NCI-H1436 treated with DMSO at 0.1 percent for 48 hours (cell line): ENCODE data around the gene PTGIR.

Source experiments
- DNase-seq: peaks from one replicate; lab custom pipeline; 2025; lab: John Stamatoyannopoulos, UW

PTGIR gene

DNA sequence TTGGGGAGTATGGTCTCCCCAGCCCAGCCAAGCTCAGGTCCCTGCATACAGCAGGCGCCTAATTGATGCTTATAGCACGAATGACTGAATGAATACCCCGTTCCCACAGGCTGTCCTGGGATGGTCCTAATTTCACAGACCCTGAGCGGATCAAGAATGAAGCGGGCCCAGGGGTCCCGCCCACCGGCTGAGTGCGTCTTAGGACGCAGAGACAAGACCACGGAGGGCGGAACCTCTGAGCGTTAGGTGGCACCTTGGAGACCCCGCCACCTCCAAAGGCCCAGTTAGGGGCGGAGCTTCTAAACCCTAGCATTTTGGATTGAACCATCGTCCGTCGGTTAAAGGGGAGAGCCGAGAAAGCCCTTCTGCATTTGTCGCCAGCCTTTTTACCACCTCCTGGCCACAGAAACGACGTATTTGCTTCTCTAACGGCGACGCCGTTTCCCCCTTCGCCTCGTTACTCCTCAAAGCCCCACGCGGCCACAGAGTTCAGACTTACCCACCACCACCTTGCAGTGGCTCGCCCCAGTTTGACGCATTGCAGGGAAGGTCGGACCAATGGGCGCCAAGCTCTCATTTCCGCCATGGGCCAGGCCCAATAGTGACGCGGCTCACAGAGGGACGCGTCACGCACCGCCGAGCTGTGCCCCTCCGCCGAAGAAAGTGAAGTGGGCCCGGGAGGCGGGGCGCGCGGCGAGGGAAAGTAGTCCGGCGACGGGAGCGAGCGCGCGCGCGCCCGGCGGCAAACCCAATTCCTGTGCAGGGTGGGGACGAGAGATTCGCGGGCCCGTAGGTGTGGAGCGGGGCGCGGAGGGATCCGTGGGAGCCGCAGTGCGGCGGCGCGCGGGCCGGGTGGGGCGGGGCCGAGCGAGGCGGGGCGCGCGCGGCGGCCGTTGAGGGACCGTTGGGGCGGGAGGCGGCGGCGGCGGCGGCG is 24.2 kb downstream of the PTGIR start:
- peak; percentile 61 for DNase-seq

DNA sequence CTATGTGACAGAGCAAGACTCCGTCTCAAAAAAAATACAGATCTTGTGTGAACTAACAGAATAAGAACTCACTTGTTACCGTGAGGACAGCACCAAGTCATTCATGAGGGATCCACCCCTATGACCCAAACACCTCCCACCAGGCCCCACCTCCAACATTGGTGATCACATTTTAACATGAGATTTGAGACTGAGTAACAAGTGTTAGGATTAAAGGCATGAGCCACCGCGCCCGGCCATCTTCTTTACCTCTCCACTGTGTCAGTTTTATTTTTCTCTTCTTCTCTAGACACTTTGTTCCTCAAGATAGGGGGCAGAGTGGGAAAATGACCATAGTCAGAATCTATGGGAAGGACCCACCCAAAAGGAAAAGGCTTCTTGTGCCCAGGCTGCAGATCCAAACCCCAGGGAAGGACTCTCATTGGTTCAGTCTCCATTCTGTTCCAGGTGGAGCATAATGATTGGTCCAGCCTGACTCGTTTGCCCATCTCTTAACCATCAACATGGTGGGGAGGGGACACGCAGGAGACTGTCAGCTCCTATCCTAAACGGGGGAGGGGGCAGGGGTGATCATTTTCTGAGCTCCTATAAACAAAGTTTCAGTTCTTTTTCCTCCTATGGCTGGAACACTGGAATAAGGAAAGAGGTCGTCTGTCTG is 25.0 kb downstream of the PTGIR start:
- DNase-seq = no peak

DNA sequence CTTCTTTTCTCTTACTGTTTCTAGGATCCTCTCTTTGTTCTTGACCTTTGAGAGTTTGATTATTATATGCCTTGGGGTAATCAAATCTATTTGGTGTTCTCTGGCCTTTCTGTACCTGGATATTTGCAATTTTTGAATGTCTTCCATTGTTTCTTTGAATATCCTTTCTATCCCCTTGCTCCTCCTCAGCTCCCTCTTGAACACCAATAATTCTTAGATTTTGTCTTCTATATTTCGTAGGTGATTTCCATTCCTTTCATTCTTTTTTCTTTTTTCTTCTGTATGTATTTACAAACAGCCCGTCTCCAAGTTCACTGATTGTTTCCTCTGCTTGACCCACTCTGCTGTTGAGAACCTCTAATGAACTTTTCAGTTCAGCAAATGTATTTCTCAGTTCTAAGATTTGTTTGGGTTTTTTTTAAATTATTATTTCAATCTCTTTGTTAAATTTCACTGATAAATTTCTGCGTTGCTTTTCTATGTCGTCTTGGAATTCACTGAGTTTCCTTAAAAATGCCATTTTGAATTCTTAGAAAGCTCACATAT is 26.4 kb downstream of the PTGIR start:
- no peak for DNase-seq

DNA sequence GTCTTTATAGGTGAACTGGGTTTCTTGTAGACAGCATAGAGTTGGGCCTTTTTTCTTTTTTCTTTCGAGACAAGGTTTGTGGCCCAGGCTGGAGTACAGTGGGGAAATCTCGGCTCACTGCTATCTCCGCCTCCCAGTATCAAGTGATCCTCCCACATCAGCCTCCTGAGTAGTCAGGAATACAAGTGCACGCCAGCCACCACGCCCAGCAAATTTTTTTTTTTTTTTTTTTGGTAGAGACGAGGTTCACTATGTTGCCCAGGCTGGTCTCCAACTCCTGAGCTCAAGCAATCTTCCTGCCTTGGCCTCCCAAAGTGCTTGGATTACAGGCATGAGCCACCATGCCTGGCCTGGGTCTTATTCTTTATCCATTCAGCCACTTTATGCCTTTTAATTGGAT is 28.9 kb downstream of the PTGIR start:
- DNase-seq = no peak

DNA sequence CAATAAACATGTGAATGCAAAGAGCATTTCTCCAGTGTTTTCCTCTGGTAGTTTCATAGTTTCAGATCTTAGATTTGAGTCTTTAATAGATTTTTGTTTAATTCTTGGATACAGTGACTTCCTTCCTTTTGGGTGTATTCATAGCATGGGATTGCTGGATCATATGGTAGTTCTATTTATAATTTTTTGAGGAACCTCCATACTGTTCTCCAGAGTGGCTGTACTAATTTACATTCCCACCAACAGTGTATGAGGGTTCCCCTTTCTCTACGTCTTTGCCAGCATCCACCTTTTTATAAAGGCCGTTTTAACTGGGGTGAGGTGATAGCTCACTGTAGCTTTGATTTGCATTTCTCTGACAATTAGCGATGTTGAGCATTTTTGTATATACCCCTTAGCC is 33.0 kb downstream of the PTGIR start:
- no peak for DNase-seq

DNA sequence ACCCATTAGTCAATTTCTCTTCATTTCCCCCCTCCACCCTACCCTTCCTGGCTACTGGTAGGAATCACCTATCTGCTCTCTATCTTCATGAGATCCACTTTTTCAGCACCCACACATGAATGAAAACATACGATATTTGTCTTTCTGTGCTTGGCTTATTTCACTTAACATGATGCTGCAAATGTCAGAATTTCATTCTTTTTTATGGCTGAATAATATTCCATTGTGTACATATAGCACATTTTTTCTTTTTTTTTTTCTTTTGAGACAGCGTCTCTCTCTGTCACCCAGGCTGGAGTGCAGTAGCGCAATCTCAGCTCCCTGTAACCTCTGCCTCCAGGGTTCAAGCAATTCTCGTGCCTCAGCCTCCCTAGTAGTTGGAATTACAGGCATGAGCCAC is 33.6 kb downstream of the PTGIR start:
- DNase-seq = no peak

DNA sequence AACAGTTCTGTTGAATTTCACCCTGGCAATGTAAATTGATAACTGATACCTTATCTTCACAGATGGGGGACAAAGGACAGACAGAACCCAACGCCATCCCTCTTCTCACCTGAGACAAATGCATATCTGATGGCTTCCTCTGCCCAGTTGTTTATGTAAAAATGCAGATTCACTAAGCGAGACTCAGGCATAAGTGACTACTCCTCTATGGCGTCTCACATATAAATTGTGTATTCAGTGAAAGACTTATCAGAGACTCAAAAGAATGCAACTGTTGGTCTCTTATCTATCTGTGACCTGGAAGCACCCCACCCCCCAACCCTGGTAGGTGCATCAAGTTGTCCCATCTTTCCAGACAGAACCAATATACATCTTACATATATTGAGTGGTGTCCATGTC is 37.0 kb downstream of the PTGIR start:
- no peak for DNase-seq

DNA sequence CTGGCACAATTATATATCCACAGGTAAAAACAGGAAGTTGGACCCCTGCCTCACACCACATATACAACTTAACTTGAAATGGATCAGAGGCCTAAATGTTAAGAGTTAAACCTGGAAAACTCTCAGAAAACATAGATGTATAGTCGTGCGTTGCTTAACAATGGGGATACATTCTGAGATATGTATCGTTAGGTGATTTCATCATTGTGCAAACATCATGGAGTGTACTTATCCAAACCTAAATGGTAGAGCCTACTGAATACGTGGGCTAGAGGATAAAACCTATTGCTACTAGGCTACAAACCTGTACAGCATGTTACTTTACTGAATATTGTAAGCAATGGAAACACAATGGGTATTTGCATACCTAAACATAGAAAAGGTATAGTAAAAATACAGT is 38.6 kb downstream of the PTGIR start:
- DNase-seq = no peak

DNA sequence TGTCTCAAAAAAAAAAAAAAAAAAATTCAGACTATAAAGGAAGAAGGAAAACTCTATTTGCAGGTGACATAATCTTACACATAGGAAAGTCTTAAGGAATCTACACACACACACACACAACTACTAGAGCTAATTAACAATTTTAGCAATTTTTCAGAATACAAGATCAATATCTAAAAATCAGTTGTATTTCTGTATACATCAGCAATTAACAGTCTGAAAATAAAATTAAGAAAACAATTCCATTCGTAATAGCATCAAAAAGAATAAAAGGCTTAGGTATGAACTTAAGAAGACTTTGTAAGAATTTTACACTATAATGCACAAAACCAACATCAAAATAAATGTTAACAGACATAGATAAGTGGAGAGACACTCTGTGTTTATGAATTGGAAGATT is 39.4 kb downstream of the PTGIR start:
- no peak for DNase-seq

DNA sequence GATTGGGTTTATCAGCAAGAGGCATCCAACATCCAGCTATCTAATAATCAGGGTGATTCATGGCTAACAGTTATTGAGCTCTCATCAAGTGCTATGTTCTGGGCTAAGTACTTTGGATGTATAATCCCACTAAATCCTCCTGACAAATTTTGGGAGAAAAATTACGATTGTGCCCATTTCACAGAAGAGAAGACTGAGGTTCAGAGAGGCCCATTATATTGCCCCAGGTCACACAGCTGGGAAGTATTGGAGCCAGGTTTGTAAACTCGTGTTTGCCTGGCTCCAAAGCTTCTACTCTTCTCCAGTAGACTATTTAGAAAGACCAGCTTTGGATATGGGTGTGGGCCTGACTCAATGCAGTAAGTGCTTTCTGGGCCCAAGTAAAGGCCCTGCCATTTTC is 44.6 kb downstream of the PTGIR start:
- no peak for DNase-seq

DNA sequence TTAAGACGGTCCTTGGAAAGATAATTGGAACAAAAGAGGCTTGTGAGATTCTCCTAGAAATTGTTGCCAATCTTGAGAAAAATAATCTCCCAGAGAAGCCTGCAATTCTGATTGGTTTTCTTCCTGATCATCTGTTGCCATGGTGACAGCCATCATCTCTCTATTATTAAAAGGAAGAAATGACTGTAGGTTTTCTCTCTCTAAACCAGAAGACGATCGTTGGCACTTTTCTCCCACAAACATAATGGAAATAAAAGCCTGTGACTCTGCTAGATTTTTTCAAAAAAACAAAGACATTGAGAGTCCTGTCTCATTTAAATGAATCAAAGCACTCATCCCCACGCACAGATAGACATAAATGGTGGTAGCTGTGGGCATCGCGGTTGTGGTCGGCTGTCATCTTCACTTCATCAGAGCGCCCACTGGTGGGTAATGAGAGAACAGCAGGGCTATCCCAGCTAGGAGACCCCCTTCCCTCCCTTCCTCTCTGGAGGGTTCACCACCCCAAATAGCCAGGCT is 45.5 kb downstream of the PTGIR start:
- no peak for DNase-seq

DNA sequence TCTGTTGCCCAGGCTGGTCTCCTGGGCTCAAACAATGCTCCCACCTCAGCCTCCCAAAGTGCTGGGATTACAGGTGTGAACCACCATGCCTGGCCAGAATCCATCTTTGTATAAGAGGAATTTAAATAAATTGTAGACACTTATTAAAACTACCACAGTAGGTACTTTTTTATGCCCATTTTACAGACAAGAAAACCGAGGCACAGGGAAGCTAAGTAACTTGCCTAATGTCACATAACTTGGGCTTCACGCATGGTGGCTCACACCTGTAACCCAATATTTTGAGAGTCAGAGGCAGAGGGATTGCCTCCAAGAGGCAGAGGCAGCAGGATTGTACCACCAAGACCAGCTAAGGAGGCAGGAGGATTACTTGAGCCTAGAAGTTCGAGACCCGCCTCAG is 46.4 kb downstream of the PTGIR start:
- no peak for DNase-seq

DNA sequence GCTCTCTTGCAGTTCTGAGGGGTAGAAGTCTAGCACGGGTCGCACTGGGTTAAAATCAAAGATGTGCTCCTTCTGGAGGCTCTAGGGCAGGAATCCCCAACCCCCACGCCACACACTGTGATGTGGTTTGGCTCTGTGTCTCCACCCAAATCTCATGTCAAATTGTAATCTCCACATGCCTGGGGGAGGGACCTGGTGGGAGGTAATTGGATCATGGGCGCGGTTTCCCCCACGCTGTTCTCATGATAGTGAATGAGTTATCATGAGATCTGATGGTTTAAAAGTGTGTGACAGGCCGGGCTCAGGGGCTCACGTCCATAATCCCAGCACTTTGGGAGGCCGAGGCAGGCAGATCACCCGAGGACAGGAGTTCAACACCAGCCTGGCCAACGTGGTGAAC is 50.4 kb downstream of the PTGIR start:
- no peak for DNase-seq

DNA sequence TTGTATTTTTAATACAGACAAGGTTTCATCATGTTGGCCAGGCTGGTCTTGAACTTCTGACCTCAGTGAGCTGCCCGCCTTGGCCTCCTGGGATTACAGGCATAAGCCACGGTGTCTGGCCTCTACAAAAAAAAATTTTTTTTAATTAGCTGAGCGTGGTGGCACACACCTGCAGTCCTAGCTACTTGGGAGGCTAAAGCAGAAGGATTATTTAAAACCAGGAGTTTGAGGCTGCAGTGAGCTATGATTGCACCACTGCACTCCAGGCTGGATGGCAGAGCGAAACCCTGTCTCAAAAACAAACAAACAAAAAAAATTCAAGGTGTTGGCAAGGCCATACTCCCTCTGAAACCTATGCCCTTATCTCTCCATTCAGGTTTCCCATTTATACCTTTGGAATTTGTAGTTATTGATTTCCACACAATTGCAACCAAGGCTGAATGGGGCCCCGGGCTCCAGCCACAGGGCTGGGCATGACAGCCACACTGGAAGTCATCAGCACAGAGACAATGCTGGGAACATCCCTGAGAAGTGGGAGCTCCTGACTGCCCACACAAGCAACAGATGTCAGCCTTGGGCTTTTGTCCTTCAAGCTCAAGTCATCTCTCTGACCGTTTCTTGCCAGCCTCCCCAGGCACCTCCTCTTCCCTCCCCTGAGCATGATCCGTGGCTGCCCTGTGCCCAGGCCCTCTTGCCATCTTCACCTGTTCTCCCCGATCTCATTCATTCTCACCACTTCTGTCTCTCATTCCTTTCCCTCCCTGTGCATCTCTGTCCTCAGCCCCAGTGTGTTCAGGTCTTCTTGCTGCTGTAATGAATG is 51.0 kb downstream of the PTGIR start:
- no peak for DNase-seq

DNA sequence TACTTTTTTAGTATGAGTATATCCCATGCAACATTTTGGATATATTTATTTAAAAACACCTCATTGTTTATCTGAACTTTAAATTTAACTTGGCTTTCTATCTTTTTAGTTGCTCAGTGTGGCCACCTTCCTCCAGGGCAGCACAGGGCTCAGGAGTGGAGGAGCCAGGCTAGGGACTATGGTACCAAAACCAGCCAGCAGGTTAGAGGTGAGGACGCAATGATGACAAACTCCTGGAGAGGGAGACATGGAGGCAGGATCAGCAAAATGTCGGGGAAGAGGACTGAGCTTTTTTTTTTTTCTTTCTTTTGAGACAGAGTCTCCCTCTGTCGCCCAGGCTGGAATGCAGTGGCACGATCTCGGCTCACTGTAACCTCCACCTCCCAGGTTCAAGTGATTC is 53.4 kb downstream of the PTGIR start:
- no peak for DNase-seq
